ENCODE measurements around the gene CCDC102B. TPM values are rescaled to one million over a fixed set of nuclear protein-coding genes. Genes with fewer than 3 reads are reported as not detected.
"Not testable (repeated sequence)": the region's sequence is repeated elsewhere in the genome, so short reads cannot be mapped to it uniquely, and the experiment has no call there.

CCDC102B gene
- total RNA-seq, 1 donor from 2014 or later = 1.1 TPM

DNA sequence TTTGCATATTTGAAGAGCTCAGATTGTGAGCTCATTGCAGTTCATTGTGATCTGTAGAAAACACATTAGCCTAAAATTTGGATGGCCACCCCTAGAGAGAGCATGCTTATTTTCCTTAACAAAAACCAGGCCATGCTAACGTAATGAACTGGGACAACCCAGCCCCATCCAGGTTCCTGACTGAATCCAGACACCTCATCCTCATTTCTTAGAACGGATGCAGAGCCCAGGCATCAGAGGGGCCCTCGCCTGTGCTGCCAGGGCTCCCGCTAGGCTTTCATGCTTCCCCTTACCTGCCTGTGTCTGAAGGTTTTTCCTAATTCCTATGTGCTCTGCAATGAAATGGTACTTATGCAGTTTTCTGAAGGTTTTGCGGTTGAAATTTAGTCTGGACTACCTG is 171.1 kb downstream of the CCDC102B start:
- Mint-ChIP-seq H3K27ac (no peak overlapping the region), H3K9me3 (no peaks in the 10 kb centered on the region), H3K4me1 (ENCODE audit: low read depth) (no peaks in the 10 kb centered on the region), H3K27me3 (ENCODE audit: insufficient read depth) (peaks cover 1% of the 10 kb centered on the region), H3K4me3 (no peak overlapping the region), H3K36me3 (ENCODE audit: low read depth) (no peaks in the 10 kb centered on the region)
- intact Hi-C loops (cut with micrococcal nuclease) = no loop called here
- DNase-seq (ENCODE audit: low spot score) = no peak

- H3K27ac Mint-ChIP-seq = no peak overlapping the region
- no peak for DNase-seq (ENCODE audit: low spot score)
- H3K4me1 Mint-ChIP-seq (ENCODE audit: low read depth) = no peaks in the 10 kb centered on the region
- H3K27me3 Mint-ChIP-seq (ENCODE audit: insufficient read depth) = peaks cover 1% of the 10 kb centered on the region
- intact Hi-C loops (cut with micrococcal nuclease) = no loop called here
- no peak overlapping the region for H3K4me3 Mint-ChIP-seq
- H3K36me3 Mint-ChIP-seq (ENCODE audit: low read depth) = no peaks in the 10 kb centered on the region
- H3K9me3 Mint-ChIP-seq = no peaks in the 10 kb centered on the region
Measured at GRCh38 chr18:68972176-68972575, 174.3 kb downstream of the CCDC102B start.

GRCh38 chr18:68979737-68980136 is 181.9 kb downstream of the CCDC102B start:
- H3K9me3 Mint-ChIP-seq = no peaks in the 10 kb centered on the region
- no peak overlapping the region for H3K4me3 Mint-ChIP-seq
- H3K27me3 Mint-ChIP-seq (ENCODE audit: insufficient read depth) = no peaks in the 10 kb centered on the region
- no peak overlapping the region for H3K27ac Mint-ChIP-seq
- H3K4me1 Mint-ChIP-seq (ENCODE audit: low read depth) = no peaks in the 10 kb centered on the region
- H3K36me3 Mint-ChIP-seq (ENCODE audit: low read depth) = no peaks in the 10 kb centered on the region
- intact Hi-C loops (cut with micrococcal nuclease) = no loop called here
- DNase-seq (ENCODE audit: low spot score) = no peak

GRCh38 chr18:68983126-68983525 is 185.2 kb downstream of the CCDC102B start:
- no peak overlapping the region for H3K4me3 Mint-ChIP-seq
- no peaks in the 10 kb centered on the region for H3K4me1 Mint-ChIP-seq (ENCODE audit: low read depth)
- no peak for DNase-seq (ENCODE audit: low spot score)
- H3K36me3 Mint-ChIP-seq (ENCODE audit: low read depth) = no peaks in the 10 kb centered on the region
- H3K27ac Mint-ChIP-seq = no peak overlapping the region
- no peaks in the 10 kb centered on the region for H3K27me3 Mint-ChIP-seq (ENCODE audit: insufficient read depth)
- intact Hi-C loops (cut with micrococcal nuclease) = no loop called here
- no peaks in the 10 kb centered on the region for H3K9me3 Mint-ChIP-seq

- no peaks in the 10 kb centered on the region for H3K9me3 Mint-ChIP-seq
- no peaks in the 10 kb centered on the region for H3K36me3 Mint-ChIP-seq (ENCODE audit: low read depth)
- H3K4me1 Mint-ChIP-seq (ENCODE audit: low read depth) = no peaks in the 10 kb centered on the region
- H3K4me3 Mint-ChIP-seq = no peak overlapping the region
- intact Hi-C loops (cut with micrococcal nuclease) = no loop called here
- no peaks in the 10 kb centered on the region for H3K27me3 Mint-ChIP-seq (ENCODE audit: insufficient read depth)
- H3K27ac Mint-ChIP-seq = no peak overlapping the region
- no peak for DNase-seq (ENCODE audit: low spot score)
Measured at GRCh38 chr18:68984342-68984741, 186.5 kb downstream of the CCDC102B start.

- Mint-ChIP-seq H3K27ac (no peak overlapping the region), H3K9me3 (no peaks in the 10 kb centered on the region), H3K27me3 (ENCODE audit: insufficient read depth) (no peaks in the 10 kb centered on the region), H3K4me1 (ENCODE audit: low read depth) (no peaks in the 10 kb centered on the region), H3K36me3 (ENCODE audit: low read depth) (no peaks in the 10 kb centered on the region), H3K4me3 (no peak overlapping the region)
- no peak for DNase-seq (ENCODE audit: low spot score)
- intact Hi-C loops (cut with micrococcal nuclease) = no loop called here
Measured at GRCh38 chr18:68985172-68985820, 187.4 kb downstream of the CCDC102B start.

- H3K27ac Mint-ChIP-seq = no peak overlapping the region
- H3K27me3 Mint-ChIP-seq (ENCODE audit: insufficient read depth) = no peaks in the 10 kb centered on the region
- intact Hi-C loops (cut with micrococcal nuclease) = loop anchor here (5.0 kb wide), 1 partner anchor 956 kb away; the partner anchor contains the start of gene CD226
- DNase-seq (ENCODE audit: low spot score) = no peak
- no peaks in the 10 kb centered on the region for H3K9me3 Mint-ChIP-seq
- H3K36me3 Mint-ChIP-seq (ENCODE audit: low read depth) = no peaks in the 10 kb centered on the region
- no peaks in the 10 kb centered on the region for H3K4me1 Mint-ChIP-seq (ENCODE audit: low read depth)
- H3K4me3 Mint-ChIP-seq = no peak overlapping the region
Measured at GRCh38 chr18:68991286-68991685, 193.4 kb downstream of the CCDC102B start.

GRCh38 chr18:68992719-68993482 is 195.0 kb downstream of the CCDC102B start:
- Mint-ChIP-seq H3K9me3 (no peaks in the 10 kb centered on the region), H3K4me1 (ENCODE audit: low read depth) (no peaks in the 10 kb centered on the region), H3K36me3 (ENCODE audit: low read depth) (no peaks in the 10 kb centered on the region), H3K27me3 (ENCODE audit: insufficient read depth) (no peaks in the 10 kb centered on the region), H3K4me3 (no peak overlapping the region), H3K27ac (no peak overlapping the region)
- intact Hi-C loops (cut with micrococcal nuclease) = loop anchor here (5.0 kb wide), 1 partner anchor 954 kb away; the partner anchor contains the start of gene CD226
- no peak for DNase-seq (ENCODE audit: low spot score)

DNA sequence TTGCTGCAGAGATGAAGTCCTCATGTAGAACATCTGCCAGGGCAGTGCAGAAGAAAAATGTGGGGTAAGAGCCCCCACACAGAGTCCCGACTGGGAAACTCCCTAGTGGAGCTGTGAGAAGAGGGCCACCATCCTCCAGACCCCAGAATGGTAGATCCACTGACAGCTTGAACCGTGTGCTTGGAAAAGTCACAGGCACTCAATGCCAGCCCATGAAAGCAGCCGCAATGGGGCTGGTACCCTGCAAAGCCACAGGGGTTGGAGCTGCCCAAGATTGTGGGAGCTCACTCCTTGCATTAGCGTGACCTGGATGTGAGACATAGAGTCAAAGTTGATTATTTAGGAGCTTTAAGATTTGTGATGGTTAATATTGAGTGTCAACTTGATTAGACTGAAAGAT is 197.8 kb downstream of the CCDC102B start:
- DNase-seq (ENCODE audit: low spot score) = no peak
- intact Hi-C loops (cut with micrococcal nuclease) = no loop called here
- no peaks in the 10 kb centered on the region for H3K27me3 Mint-ChIP-seq (ENCODE audit: insufficient read depth)

DNA sequence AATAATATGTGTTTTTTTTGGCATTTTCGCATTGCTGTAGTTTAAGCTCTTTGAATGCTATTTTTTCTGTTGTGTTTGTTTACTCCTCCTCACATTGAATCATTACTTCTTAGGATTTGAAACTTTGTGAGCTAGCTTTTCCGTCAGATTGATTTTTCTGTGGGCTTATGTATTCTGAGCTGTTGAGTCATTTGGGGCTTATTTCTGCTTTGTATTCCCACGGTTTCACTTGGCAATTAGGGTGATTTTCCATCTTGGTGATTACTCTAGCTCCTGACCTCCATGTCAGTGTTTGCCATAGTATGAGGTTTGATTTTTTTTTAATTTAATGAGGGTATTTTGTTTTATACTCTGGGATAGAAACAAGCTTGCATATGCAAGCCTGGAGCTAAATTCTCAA is 200.0 kb downstream of the CCDC102B start:
- no peaks in the 10 kb centered on the region for H3K36me3 Mint-ChIP-seq (ENCODE audit: low read depth)
- H3K4me1 Mint-ChIP-seq (ENCODE audit: low read depth) = no peaks in the 10 kb centered on the region
- H3K27me3 Mint-ChIP-seq (ENCODE audit: insufficient read depth) = no peaks in the 10 kb centered on the region
- H3K9me3 Mint-ChIP-seq = no peaks in the 10 kb centered on the region
- DNase-seq (ENCODE audit: low spot score) = no peak
- no peak overlapping the region for H3K4me3 Mint-ChIP-seq
- H3K27ac Mint-ChIP-seq = no peak overlapping the region
- intact Hi-C loops (cut with micrococcal nuclease) = no loop called here

More for the DNA sequence above, 197.8 kb downstream of the CCDC102B start:
- Mint-ChIP-seq H3K9me3 (no peaks in the 10 kb centered on the region), H3K4me1 (ENCODE audit: low read depth) (no peaks in the 10 kb centered on the region), H3K36me3 (ENCODE audit: low read depth) (no peaks in the 10 kb centered on the region), H3K4me3 (no peak overlapping the region), H3K27ac (no peak overlapping the region)

DNA sequence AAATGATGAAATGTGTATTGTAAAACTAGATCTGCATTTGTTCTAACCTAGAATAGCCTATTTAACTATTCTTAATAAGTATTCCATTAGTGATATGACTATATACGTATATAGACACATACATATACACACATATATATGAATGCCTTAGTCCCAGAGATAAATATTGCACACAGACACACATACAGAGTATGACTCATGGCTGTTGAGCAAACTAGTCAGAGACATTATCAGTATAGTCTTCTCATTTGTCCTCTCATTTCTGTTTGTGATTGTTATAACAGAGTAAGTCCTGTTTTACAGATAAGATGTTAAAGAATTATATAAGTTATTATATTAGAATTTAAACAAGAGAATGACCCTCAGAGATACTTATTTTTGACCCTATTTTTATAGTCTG is 202.5 kb downstream of the CCDC102B start:
- Mint-ChIP-seq H3K36me3 (ENCODE audit: low read depth) (no peaks in the 10 kb centered on the region), H3K4me1 (ENCODE audit: low read depth) (no peaks in the 10 kb centered on the region), H3K27ac (no peak overlapping the region), H3K9me3 (no peaks in the 10 kb centered on the region), H3K4me3 (no peak overlapping the region), H3K27me3 (ENCODE audit: insufficient read depth) (no peaks in the 10 kb centered on the region)
- intact Hi-C loops (cut with micrococcal nuclease) = no loop called here
- no peak for DNase-seq (ENCODE audit: low spot score)

GRCh38 chr18:69002233-69002632 is 204.4 kb downstream of the CCDC102B start:
- intact Hi-C loops (cut with micrococcal nuclease) = no loop called here
- Mint-ChIP-seq H3K9me3 (no peaks in the 10 kb centered on the region), H3K27me3 (ENCODE audit: insufficient read depth) (no peaks in the 10 kb centered on the region), H3K27ac (no peak overlapping the region), H3K36me3 (ENCODE audit: low read depth) (no peaks in the 10 kb centered on the region), H3K4me3 (no peak overlapping the region), H3K4me1 (ENCODE audit: low read depth) (no peaks in the 10 kb centered on the region)
- DNase-seq (ENCODE audit: low spot score) = no peak

DNA sequence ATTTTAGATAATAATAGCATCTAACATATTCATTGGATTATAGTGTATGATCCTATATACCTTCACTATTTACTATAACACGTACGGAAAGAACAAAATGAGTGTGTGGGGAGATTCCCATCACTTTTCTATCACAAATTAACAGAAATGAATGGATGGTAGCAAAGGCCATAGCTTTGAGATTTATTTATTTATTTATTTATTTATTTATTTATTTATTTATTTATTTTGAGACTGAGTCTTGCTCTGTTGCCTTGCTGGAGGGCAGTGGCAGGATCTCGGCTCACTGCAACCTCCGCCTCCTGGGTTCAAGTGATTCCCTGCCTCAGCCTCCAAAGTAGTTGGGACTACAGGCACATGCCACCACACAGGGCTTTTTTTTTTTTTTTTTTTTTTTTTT is 208.3 kb downstream of the CCDC102B start:
- not testable (repeated sequence) for H3K4me1 Mint-ChIP-seq (ENCODE audit: low read depth)

More for the DNA sequence above, 208.3 kb downstream of the CCDC102B start:
- intact Hi-C loops (cut with micrococcal nuclease); DNase-seq (ENCODE audit: low spot score); H3K27me3 Mint-ChIP-seq (ENCODE audit: insufficient read depth); H3K36me3 Mint-ChIP-seq (ENCODE audit: low read depth); H3K9me3 Mint-ChIP-seq; H3K4me3 Mint-ChIP-seq; H3K27ac Mint-ChIP-seq: not testable (repeated sequence)
